Memory B cell (primary cell): ENCODE results near the gene PROK1.

Experiments
- ATAC-seq: fragments of 150-1000 bp; cut with Tn5 transposase; 2 replicates; pipeline ENCODE4 v1.10.0; 2021; ENCODE audit warnings: low read depth, mild to moderate bottlenecking, moderate library complexity
- DNase-seq, 2 donors: peaks; one replicate each; pipeline ENCODE4 v3.0.0; 2022; ENCODE audit warnings: low spot score in 2 of 2
- H3K27ac Mint-ChIP-seq: one replicate; pipeline ENCODE4 v1.8.0; 2022; ENCODE audit warnings: mild to moderate bottlenecking, moderate library complexity, mixed read lengths
- H3K27me3 Mint-ChIP-seq: one replicate; pipeline ENCODE4 v1.8.0; 2022; ENCODE audit warnings: mixed read lengths
- H3K36me3 Mint-ChIP-seq: one replicate; pipeline ENCODE4 v1.8.0; 2022; ENCODE audit warnings: mild to moderate bottlenecking, mixed read lengths
- H3K4me1 Mint-ChIP-seq: one replicate; pipeline ENCODE4 v1.8.0; 2022; ENCODE audit warnings: mixed read lengths
- H3K4me3 Mint-ChIP-seq: one replicate; pipeline ENCODE4 v1.8.0; 2022; ENCODE audit warnings: mild to moderate bottlenecking, moderate library complexity, mixed read lengths
- H3K9me3 Mint-ChIP-seq: one replicate; pipeline ENCODE4 v1.8.0; 2022; ENCODE audit warnings: mixed read lengths

The PROK1 gene

DNA sequence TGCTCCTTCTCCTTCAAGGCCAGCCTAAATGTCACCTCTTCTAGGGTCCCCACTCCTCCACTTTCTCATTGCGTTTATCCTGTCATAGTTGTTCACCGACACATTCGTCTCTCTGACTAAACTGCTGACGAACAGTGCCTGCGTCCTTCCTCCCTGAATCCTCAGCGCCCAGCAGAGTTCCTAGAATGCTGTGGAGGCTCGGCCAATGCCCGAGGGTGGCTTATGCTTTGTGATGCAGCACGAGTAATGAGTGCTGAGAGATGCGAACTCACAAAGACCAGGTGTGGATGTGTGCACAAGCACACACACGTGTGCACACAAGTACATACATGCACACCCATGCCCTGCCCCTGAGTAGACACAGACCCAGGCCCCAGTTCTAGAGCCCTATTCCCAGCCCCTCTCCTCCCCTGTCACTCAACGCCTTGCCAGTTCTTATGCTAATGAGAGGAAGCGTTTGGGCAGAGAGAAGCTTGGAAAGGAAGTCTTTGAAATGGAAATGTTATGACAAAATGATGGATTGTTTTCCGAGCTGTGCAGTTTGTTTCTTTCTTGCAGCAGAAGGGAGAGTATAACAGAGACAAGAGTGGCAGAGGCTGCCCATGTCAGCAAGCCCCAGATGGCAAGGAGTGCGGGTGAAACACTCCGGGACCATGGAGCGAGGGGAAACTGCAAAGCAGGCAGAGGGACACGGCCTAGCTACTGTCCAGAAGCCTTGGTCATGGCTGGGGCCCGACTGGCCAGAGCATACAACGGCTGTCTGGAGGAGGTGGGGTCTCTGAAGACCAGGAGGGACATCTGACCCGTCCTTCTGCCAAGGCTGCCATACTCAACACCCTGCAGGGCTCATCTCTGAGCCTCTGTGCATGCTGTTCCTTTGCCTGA is 43.8 kb downstream of the PROK1 start:
- no peak for ATAC-seq
- Mint-ChIP-seq H3K27me3 (no peaks in the 10 kb centered on the region), H3K4me3 (no peak overlapping the region), H3K9me3 (no peaks in the 10 kb centered on the region), H3K36me3 (no peaks in the 10 kb centered on the region), H3K4me1 (peaks cover 3% of the 10 kb centered on the region), H3K27ac (no peak overlapping the region)
- no peak for DNase-seq

DNA sequence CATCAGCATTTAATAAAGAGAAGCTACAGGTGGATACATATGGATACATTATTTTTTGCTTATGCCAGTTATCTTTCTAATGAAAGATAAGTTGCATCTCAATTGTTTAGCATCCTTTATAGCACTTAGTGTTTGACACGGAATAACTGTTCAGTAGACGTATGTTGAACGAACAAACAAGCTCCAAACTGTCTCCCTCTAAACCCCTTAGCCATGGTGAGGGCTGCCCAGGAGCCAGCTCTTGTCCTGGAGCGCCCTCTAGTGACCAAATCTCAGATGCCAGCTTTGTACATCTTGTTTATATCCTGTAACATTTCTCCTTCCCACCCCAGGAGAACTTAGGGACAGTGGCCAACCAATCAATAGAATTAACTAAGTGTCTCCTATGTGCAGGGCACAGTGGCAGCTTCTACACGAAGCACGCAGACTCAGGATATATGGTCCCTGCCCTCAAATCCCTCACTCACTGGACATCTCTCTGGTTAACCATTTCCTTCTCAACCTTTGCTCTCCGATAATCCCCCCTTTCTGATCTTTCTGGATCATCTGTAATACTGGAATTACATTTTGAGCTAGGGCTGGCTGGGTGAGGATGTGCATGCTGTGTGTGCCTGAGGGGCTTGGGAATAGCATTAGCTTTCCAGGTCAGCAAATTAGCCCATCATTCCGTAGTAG is 45.1 kb downstream of the PROK1 start:
- no peak overlapping the region for H3K27ac Mint-ChIP-seq

DNA sequence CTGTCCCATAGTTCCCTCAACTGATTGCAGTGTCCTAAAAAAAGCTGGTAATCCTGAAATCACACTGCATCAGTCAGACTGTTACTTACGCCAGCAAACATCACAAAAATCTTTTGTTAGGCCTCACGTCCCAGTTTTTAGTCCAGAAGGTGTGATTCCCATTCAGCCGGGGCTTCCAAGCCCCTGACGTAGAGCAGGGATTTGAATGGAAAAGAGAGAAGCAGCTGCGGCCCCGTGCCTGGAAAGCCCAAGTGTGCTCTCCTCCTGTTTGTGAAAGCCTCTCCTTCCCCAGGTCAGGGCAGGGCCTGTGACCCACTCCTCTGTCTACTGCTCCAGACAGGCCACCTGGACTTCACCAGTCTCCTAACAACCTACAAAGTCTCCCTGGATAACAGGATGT is 47.3 kb downstream of the PROK1 start:
- no peak overlapping the region for H3K27ac Mint-ChIP-seq
- ATAC-seq (no peak), DNase-seq (no peak)
- H3K36me3 Mint-ChIP-seq: no peaks in the 10 kb centered on the region
- no peaks in the 10 kb centered on the region for H3K27me3 Mint-ChIP-seq
- no peaks in the 10 kb centered on the region for H3K9me3 Mint-ChIP-seq
- peaks cover 11% of the 10 kb centered on the region for H3K4me1 Mint-ChIP-seq
- no peak overlapping the region for H3K4me3 Mint-ChIP-seq

More for the DNA sequence above, 45.1 kb downstream of the PROK1 start:
- Mint-ChIP-seq H3K9me3 (no peaks in the 10 kb centered on the region), H3K4me3 (no peak overlapping the region), H3K36me3 (no peaks in the 10 kb centered on the region), H3K4me1 (peaks cover 3% of the 10 kb centered on the region), H3K27me3 (no peaks in the 10 kb centered on the region)
- peak; percentile 77 to 84 for DNase-seq
- peak; percentile 93 for ATAC-seq

DNA sequence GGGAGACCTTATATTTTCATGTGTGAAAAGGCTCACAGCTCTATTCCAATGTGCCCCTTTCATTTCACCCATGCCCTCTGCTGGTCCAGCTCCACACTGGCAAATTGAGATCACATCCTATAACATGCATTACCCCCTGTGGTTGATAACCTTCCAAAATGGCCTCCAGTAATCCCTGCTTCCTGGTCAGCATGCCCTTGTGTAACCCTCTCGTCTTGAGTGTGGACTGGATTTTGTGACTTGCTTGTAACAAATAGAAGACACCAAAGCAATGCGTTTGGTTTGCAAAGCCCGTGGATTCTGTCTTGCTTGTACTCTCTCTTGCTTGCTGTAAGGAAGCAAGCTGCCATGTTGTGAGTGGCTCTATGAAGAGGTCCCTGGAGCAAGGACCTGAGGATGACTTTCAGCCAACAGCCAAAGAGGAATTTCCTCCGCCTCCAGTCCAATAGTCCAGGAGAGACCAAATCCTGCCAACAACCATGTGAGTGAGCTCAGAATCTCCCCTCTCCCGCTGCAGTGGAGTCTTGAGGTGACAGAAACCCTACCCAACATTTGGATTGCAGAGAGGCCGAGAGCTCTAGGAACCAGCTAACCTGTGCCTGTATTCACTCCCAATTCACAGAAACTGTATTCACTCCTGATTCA is 50.7 kb downstream of the PROK1 start:
- Mint-ChIP-seq H3K4me1 (peaks cover 9% of the 10 kb centered on the region), H3K27ac (no peak overlapping the region), H3K36me3 (no peaks in the 10 kb centered on the region), H3K9me3 (no peaks in the 10 kb centered on the region), H3K27me3 (no peaks in the 10 kb centered on the region), H3K4me3 (no peak overlapping the region)
- no peak for ATAC-seq
- DNase-seq: no peak

- Mint-ChIP-seq H3K9me3 (no peaks in the 10 kb centered on the region), H3K27me3 (no peaks in the 10 kb centered on the region), H3K27ac (no peak overlapping the region), H3K36me3 (no peaks in the 10 kb centered on the region), H3K4me3 (no peak overlapping the region), H3K4me1 (peaks cover 9% of the 10 kb centered on the region)
- DNase-seq: peak in 1 of 2 donors; percentile 17
- peak; percentile 97 for ATAC-seq
Measured at GRCh38 chr1:110502402-110503151, 51.6 kb downstream of the PROK1 start.

DNA sequence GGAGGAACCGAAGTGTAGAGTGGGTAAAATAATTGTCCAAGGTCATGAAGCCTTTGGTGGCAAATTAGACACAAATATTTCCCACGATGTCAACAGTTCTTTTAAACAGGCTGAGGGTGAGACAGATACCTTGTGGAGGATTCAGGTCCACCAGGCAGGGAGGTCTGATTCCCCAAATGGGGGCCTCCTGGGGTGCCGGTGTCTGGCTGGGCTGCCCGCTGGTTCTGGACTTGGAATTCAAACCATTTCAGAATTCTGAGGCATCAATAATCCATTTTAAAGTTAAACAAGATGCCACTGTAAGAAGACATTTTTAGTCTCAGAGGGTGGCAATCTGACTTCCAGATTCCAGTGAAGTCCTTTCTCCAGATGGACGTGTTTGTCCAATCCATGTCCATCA is 52.5 kb downstream of the PROK1 start:
- Mint-ChIP-seq H3K27me3 (no peaks in the 10 kb centered on the region), H3K4me3 (no peak overlapping the region), H3K36me3 (no peaks in the 10 kb centered on the region), H3K27ac (no peak overlapping the region), H3K9me3 (no peaks in the 10 kb centered on the region), H3K4me1 (peaks cover 9% of the 10 kb centered on the region)
- DNase-seq: no peak
- no peak for ATAC-seq

- Mint-ChIP-seq H3K9me3 (no peaks in the 10 kb centered on the region), H3K27me3 (no peaks in the 10 kb centered on the region), H3K4me1 (peaks cover 9% of the 10 kb centered on the region), H3K4me3 (no peak overlapping the region), H3K27ac (no peak overlapping the region), H3K36me3 (no peaks in the 10 kb centered on the region)
- DNase-seq (no peak), ATAC-seq (no peak)
Measured at GRCh38 chr1:110504226-110504625, 53.3 kb downstream of the PROK1 start.

DNA sequence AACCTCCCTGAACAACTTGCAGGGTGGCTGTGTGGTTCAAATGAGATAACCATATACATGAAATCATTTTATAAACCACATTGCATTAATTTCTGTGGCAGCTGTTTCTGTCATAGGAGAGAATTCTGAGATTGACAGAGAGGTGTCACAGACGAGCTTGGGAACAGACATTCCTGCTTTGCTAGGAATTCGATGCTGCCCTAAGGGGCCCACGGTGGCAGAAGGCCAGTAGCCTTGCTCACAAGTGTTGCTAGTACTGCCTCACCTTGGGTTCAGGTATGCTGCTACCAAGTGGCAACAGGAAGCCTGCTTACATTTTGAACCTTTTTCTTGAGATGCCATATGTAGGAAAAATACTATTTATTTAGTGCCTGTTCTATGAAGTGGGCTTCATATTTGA is 54.6 kb downstream of the PROK1 start:
- Mint-ChIP-seq H3K27ac (no peak overlapping the region), H3K9me3 (no peaks in the 10 kb centered on the region), H3K27me3 (no peaks in the 10 kb centered on the region), H3K4me1 (peaks cover 9% of the 10 kb centered on the region), H3K4me3 (no peak overlapping the region), H3K36me3 (no peaks in the 10 kb centered on the region)
- DNase-seq (no peak), ATAC-seq (no peak)

DNA sequence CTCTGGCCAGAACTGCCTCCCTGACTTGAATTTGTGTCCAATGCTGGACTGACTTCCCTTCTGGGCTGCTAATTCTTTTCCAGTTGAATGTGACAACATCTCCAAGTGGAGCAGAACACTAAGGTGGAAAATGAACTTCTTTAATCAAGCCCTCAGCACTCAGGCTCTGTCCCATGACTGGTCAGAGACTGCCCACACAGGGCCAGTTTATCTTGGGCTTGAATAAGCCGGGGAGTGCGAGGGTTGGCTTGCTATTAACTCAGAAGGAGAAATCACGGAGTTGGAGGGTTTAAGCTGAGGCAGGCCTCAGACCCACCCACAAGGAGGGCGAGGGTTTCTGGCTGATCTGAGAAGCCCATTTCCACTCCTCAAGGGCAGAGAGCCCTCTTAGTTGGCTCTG is 55.6 kb downstream of the PROK1 start:
- peaks cover 9% of the 10 kb centered on the region for H3K4me1 Mint-ChIP-seq
- ATAC-seq (no peak), DNase-seq (no peak)
- no peak overlapping the region for H3K4me3 Mint-ChIP-seq
- no peak overlapping the region for H3K27ac Mint-ChIP-seq
- no peaks in the 10 kb centered on the region for H3K27me3 Mint-ChIP-seq
- H3K9me3 Mint-ChIP-seq: no peaks in the 10 kb centered on the region
- H3K36me3 Mint-ChIP-seq: no peaks in the 10 kb centered on the region
